ENCODE results near the gene MGAT4B.

The MGAT4B gene

DNA sequence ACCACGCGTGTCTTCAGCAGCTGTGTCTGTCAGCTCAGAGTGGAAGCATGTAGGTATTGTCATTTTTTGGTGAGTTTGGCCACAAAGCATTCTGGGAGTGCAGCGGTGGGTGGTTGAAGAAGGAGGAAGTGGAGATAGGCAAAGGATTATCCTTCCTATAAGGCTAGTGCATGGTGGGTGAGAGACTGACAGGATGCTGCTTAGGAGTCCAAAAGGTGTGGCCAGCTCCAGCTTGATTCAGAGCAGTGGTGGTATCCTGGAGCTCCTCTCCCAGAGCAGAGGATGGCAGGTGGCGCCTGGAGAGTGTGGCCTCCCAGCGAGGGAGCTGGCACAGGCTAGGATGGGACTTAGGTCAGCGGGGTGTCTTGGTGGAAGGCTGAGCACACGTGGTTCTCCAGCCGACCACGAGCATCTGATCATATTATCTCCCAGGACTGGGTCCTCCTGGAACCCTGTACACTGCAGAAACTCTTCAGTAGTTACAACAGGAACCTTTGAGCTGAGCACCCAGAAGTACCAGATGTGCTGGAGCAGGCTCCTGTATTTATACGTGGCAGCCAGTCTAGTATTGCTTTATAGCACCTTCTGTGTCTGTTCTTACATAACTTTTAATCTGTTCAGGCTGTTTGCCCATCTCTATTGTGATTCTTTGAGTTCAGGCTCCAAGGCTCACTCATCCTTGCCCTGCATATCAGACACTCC lies 44.4 kb downstream of the MGAT4B start (continued):
- TF ChIP-seq, protein P1, sequence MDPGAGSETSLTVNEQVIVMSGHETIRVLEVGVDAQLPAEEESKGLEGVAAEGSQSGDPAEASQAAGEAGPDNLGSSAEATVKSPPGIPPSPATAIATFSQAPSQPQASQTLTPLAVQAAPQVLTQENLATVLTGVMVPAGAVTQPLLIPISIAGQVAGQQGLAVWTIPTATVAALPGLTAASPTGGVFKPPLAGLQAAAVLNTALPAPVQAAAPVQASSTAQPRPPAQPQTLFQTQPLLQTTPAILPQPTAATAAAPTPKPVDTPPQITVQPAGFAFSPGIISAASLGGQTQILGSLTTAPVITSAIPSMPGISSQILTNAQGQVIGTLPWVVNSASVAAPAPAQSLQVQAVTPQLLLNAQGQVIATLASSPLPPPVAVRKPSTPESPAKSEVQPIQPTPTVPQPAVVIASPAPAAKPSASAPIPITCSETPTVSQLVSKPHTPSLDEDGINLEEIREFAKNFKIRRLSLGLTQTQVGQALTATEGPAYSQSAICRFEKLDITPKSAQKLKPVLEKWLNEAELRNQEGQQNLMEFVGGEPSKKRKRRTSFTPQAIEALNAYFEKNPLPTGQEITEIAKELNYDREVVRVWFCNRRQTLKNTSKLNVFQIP (CRISPR knock-in tag; IDR thresholded peaks at IDR 0.05; ENCODE audit: borderline replicate concordance, low read depth), result no peak
- TF ChIP-seq OSR1 (CRISPR knock-in tag; IDR thresholded peaks at IDR 0.05) (no peak), ZFP3 (CRISPR knock-in tag; IDR thresholded peaks at IDR 0.05) (no peak), CSDC2 (CRISPR knock-in tag; IDR thresholded peaks at IDR 0.05) (no peak)

DNA sequence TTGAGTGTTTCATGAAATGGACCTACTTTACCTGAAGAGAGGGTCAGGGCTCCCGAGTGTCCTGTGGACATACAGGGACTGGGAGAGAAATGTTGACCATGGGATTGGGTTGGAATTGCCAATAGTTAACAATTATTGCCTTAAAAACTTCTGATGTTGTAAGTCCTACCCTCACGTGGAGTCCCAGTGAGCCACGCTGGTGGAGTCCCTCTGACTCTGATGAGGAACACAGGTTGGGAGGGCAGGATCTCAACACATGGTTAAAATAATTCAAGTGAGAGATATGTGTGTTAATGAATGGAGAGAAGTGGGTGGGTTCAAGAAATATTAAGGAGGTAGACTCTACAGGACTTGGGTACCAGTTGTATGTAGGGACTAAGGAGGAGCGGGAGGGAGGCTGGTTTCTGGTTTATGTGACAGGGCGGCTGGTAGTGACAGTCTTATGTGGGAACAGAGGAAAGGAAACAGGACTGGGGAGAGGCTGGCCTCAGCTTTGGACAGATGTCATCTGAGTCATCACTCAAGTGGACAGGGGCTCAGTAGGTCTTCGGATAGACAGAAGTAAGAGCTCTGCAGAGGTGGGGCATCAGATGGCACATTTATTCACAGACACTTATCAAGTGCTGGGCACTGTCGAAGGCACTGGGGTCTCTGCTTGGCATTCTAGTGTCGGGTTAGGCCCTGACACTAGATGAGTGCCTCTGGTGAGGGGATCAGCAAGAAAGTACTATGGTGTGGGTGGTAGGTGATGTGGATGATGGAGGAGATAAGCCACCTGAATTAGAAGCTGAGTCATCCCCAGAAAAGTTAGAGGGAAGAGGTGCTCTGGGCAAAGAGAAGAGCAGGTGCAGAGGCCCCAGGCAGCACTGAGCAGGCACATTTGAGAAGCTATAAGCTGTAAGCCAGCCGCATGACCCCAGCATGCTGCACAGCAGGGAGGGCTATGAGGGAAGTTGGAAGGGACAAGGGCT lies 46.8 kb downstream of the MGAT4B start:
- TF ChIP-seq ZNF70 (CRISPR knock-in tag; IDR thresholded peaks at IDR 0.05) (no peak), ESRRG (CRISPR knock-in tag; IDR thresholded peaks at IDR 0.05) (no peak)
- no peak for ATAC-seq

- ATAC-seq, result no peak
These were observed 47.7 kb downstream of the MGAT4B start for GRCh38 chr5:179758955-179759354.

DNA sequence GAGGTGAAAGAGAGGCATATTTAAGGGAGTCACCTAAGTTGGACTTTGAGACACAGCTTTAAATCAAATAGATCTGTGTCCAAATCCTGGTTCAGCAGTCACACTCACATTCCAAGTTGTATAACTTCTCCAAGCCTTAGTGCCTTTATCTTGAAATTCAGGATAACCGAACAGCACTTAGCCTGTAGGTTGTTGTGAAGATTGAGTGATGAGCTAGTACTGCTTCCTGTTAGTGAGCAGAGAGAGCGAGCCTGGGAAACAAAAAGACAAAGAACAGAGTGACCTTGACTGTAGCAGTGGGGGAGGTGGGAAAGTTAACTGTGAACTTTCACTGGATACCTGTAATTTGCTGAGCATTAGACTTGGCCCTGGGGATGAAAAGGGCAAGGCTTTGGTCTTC lies 51.6 kb downstream of the MGAT4B start:
- TF ChIP-seq, protein P2, sequence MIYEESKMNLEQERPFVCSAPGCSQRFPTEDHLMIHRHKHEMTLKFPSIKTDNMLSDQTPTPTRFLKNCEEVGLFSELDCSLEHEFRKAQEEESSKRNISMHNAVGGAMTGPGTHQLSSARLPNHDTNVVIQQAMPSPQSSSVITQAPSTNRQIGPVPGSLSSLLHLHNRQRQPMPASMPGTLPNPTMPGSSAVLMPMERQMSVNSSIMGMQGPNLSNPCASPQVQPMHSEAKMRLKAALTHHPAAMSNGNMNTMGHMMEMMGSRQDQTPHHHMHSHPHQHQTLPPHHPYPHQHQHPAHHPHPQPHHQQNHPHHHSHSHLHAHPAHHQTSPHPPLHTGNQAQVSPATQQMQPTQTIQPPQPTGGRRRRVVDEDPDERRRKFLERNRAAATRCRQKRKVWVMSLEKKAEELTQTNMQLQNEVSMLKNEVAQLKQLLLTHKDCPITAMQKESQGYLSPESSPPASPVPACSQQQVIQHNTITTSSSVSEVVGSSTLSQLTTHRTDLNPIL (CRISPR knock-in tag; IDR thresholded peaks at IDR 0.05; ENCODE audit: low read depth), result no peak
- TF ChIP-seq ISL1 (CRISPR knock-in tag; IDR thresholded peaks at IDR 0.05), result peak; percentile 19; the same call in 1 of the 2 replicates
- no peak; the same call in 2 of the 3 replicates for ATAC-seq

More at GRCh38 chr5:179758955-179759354, 47.7 kb downstream of the MGAT4B start:
- TF ChIP-seq, protein P3, sequence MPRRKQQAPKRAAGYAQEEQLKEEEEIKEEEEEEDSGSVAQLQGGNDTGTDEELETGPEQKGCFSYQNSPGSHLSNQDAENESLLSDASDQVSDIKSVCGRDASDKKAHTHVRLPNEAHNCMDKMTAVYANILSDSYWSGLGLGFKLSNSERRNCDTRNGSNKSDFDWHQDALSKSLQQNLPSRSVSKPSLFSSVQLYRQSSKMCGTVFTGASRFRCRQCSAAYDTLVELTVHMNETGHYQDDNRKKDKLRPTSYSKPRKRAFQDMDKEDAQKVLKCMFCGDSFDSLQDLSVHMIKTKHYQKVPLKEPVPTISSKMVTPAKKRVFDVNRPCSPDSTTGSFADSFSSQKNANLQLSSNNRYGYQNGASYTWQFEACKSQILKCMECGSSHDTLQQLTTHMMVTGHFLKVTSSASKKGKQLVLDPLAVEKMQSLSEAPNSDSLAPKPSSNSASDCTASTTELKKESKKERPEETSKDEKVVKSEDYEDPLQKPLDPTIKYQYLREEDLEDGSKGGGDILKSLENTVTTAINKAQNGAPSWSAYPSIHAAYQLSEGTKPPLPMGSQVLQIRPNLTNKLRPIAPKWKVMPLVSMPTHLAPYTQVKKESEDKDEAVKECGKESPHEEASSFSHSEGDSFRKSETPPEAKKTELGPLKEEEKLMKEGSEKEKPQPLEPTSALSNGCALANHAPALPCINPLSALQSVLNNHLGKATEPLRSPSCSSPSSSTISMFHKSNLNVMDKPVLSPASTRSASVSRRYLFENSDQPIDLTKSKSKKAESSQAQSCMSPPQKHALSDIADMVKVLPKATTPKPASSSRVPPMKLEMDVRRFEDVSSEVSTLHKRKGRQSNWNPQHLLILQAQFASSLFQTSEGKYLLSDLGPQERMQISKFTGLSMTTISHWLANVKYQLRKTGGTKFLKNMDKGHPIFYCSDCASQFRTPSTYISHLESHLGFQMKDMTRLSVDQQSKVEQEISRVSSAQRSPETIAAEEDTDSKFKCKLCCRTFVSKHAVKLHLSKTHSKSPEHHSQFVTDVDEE (CRISPR knock-in tag; IDR thresholded peaks at IDR 0.05), result no peak
- TF ChIP-seq, protein P2 (CRISPR knock-in tag; IDR thresholded peaks at IDR 0.05; ENCODE audit: low read depth), result no peak
- TF ChIP-seq, protein P1 (CRISPR knock-in tag; IDR thresholded peaks at IDR 0.05; ENCODE audit: borderline replicate concordance, low read depth), result no peak
- no peak for TF ChIP-seq SNAI2 (CRISPR knock-in tag; IDR thresholded peaks at IDR 0.05)

DNA sequence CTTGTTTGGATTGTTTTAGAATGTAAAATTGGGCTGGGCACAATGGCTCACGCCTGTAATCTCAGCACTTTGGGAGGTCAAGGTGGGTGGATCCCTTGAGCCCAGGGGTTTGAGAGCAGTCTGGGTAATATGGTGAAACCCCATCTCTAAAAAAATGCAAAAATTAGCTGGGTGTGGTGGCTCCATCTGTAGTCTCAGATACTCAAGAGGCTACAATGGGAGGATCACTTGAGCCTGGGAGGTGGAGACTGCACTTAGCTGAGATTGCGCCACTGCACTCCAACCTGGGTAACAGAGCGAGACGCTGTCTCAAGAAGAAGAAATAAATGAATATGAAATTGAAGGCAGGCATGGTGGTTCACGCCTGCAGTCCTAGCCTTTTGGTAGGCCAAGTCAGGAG lies 52.7 kb downstream of the MGAT4B start:
- no peak for ATAC-seq
- no peak for TF ChIP-seq ESRRG (CRISPR knock-in tag; IDR thresholded peaks at IDR 0.05)
- TF ChIP-seq OSR1 (CRISPR knock-in tag; IDR thresholded peaks at IDR 0.05), result no peak
- no peak for TF ChIP-seq ARNTL (CRISPR knock-in tag; IDR thresholded peaks at IDR 0.05; ENCODE audit: borderline replicate concordance, low read depth)
- no peak for TF ChIP-seq GLIS3 (CRISPR knock-in tag; IDR thresholded peaks at IDR 0.05)
- TF ChIP-seq TOX (CRISPR knock-in tag; IDR thresholded peaks at IDR 0.05; ENCODE audit: borderline replicate concordance), result no peak
- TF ChIP-seq CSDC2 (CRISPR knock-in tag; IDR thresholded peaks at IDR 0.05), result no peak
- no peak for TF ChIP-seq PPARA (CRISPR knock-in tag; IDR thresholded peaks at IDR 0.05; ENCODE audit: borderline replicate concordance)
- TF ChIP-seq ZFP30 (CRISPR knock-in tag; IDR thresholded peaks at IDR 0.05), result no peak
- no peak for TF ChIP-seq SNAI2 (CRISPR knock-in tag; IDR thresholded peaks at IDR 0.05)
- TF ChIP-seq ZC3H10 (CRISPR knock-in tag; IDR thresholded peaks at IDR 0.05), result no peak
- TF ChIP-seq BACH2 (CRISPR knock-in tag; IDR thresholded peaks at IDR 0.05; ENCODE audit: borderline replicate concordance), result no peak
- TF ChIP-seq, protein P3 (CRISPR knock-in tag; IDR thresholded peaks at IDR 0.05), result no peak
- TF ChIP-seq, protein P1 (CRISPR knock-in tag; IDR thresholded peaks at IDR 0.05; ENCODE audit: borderline replicate concordance, low read depth), result no peak
- no peak for TF ChIP-seq ZNF70 (CRISPR knock-in tag; IDR thresholded peaks at IDR 0.05)

All from SK-N-SH treated with all-trans-retinoic acid at 6 μM for 48 hours (cell line).